ENCODE measurements around the gene HOXA9. TPM values are rescaled to one million over a fixed set of nuclear protein-coding genes. Genes with fewer than 3 reads are reported as not detected.

HOXA9 gene
- total RNA-seq, 1 experiment from 2014 or later = 71.2 TPM

GRCh38 chr7:27189997-27190748 lies 24.8 kb upstream of the HOXA9 start:
- no peak for DNase-seq (ENCODE audit: low spot score)
- in situ Hi-C loops (cut with HindIII; ENCODE audit: low sequenced_read_pairs) = no loop called here

- no peak for DNase-seq (ENCODE audit: low spot score)
- in situ Hi-C loops (cut with HindIII; ENCODE audit: low sequenced_read_pairs) = no loop called here
These were observed 24.1 kb upstream of the HOXA9 start for GRCh38 chr7:27189295-27189996.

- no peak for DNase-seq (ENCODE audit: low spot score)
- in situ Hi-C loops (cut with HindIII; ENCODE audit: low sequenced_read_pairs) = no loop called here
These were observed 23.3 kb upstream of the HOXA9 start for GRCh38 chr7:27188386-27189294.

GRCh38 chr7:27187475-27188385 lies 22.4 kb upstream of the HOXA9 start:
- in situ Hi-C loops (cut with HindIII; ENCODE audit: low sequenced_read_pairs) = no loop called here

GRCh38 chr7:27186668-27187474 lies 21.5 kb upstream of the HOXA9 start:
- DNase-seq (ENCODE audit: low spot score) = no peak
- in situ Hi-C loops (cut with HindIII; ENCODE audit: low sequenced_read_pairs) = no loop called here

More at GRCh38 chr7:27187475-27188385, 22.4 kb upstream of the HOXA9 start:
- DNase-seq (ENCODE audit: low spot score) = no peak

GRCh38 chr7:27185854-27186667 lies 20.7 kb upstream of the HOXA9 start:
- in situ Hi-C loops (cut with HindIII; ENCODE audit: low sequenced_read_pairs) = no loop called here
- no peak for DNase-seq (ENCODE audit: low spot score)

GRCh38 chr7:27185013-27185853 lies 19.9 kb upstream of the HOXA9 start, which contains the start of gene HOXA11:
Gene HOXA11 (minus strand): TSS chr7:27185232. CDS start chr7:27185144, 88 bp downstream.
- in situ Hi-C loops (cut with HindIII; ENCODE audit: low sequenced_read_pairs) = no loop called here
- DNase-seq (ENCODE audit: low spot score) = peak; percentile 37

- in situ Hi-C loops (cut with HindIII; ENCODE audit: low sequenced_read_pairs) = no loop called here
- DNase-seq (ENCODE audit: low spot score) = no peak
These were observed 19.1 kb upstream of the HOXA9 start for GRCh38 chr7:27184337-27185012.

GRCh38 chr7:27183682-27184336 lies 18.5 kb upstream of the HOXA9 start:
- DNase-seq (ENCODE audit: low spot score) = no peak
- in situ Hi-C loops (cut with HindIII; ENCODE audit: low sequenced_read_pairs) = no loop called here

- DNase-seq (ENCODE audit: low spot score) = no peak
- in situ Hi-C loops (cut with HindIII; ENCODE audit: low sequenced_read_pairs) = no loop called here
These were observed 17.7 kb upstream of the HOXA9 start for GRCh38 chr7:27182861-27183681.

- in situ Hi-C loops (cut with HindIII; ENCODE audit: low sequenced_read_pairs) = no loop called here
- DNase-seq (ENCODE audit: low spot score) = no peak
These were observed 17.0 kb upstream of the HOXA9 start for GRCh38 chr7:27182285-27182841.

- no peak for DNase-seq (ENCODE audit: low spot score)
- in situ Hi-C loops (cut with HindIII; ENCODE audit: low sequenced_read_pairs) = no loop called here
These were observed 16.5 kb upstream of the HOXA9 start for GRCh38 chr7:27181795-27182275.

GRCh38 chr7:27180431-27181420 lies 15.4 kb upstream of the HOXA9 start:
- in situ Hi-C loops (cut with HindIII; ENCODE audit: low sequenced_read_pairs) = no loop called here
- no peak for DNase-seq (ENCODE audit: low spot score)
